Right lobe of liver (tissue), 6 donors: Measurements from ENCODE around the gene JMJD6. TPM values are rescaled to one million over a fixed set of nuclear protein-coding genes. Genes with fewer than 3 reads are reported as not detected.
A peak's percentile ranks its signal among the peaks of the same experiment; 100 is the strongest.
"Not testable (repeated sequence)": the region's sequence is repeated elsewhere in the genome, so short reads cannot be mapped to it uniquely, and the experiment has no call there.

Experiments
- ATAC-seq, 4 donors: fragments of 200-7000 bp; cut with Tn5 transposase; one replicate each; pipeline ENCODE4 v1.9.1; 2020; ENCODE audit warnings: mild to moderate bottlenecking in 4 of 4, moderate library complexity in 4 of 4
- DNase-seq, 3 donors: peaks; one replicate each; pipeline ENCODE4 v3.0.0-alpha.2; 2020
- H3K27ac ChIP-seq, 3 donors: fragments of 200-600 bp; one replicate each; pipeline ENCODE4 v1.8.0; 2022
- H3K27me3 ChIP-seq, 2 donors: fragments of 200-600 bp; one replicate each; pipeline ENCODE4 v1.8.0; 2022
- H3K36me3 ChIP-seq, 4 donors: fragments of 200-600 bp; sonication (generic) in 1 of 4; one replicate each; pipeline versions ENCODE4 v1.5.1 to v1.8.0; 2017 to 2022; ENCODE audit warnings: control low read depth in 1 of 4
- H3K4me1 ChIP-seq, 4 donors: fragments of 200-600 bp; sonication (generic) in 1 of 4; one replicate each; pipeline versions ENCODE4 v1.5.1 to v1.8.0; 2017 to 2022; ENCODE audit warnings: control low read depth in 1 of 4
- H3K4me3 ChIP-seq, 3 donors: fragments of 200-600 bp; one replicate each; pipeline ENCODE4 v1.8.0; 2022
- H3K9me3 ChIP-seq, 4 donors: fragments of 200-600 bp; sonication (generic) in 1 of 4; one replicate each; pipeline versions ENCODE4 v1.5.1 to v1.8.0; 2017 to 2022; ENCODE audit warnings: control low read depth in 1 of 4
- CTCF ChIP-seq, 4 donors: fragments of 200-600 bp in 3 of 4; fragments of 450-650 bp in 1 of 4; IDR thresholded peaks; one replicate each; pipeline versions ENCODE4 v1.5.1 to v1.8.0; 2016 to 2022; ENCODE audit warnings: antibody characterized with exemption in 4 of 4, mild to moderate bottlenecking in 2 of 4
- POLR2A ChIP-seq: fragments of 450-650 bp; IDR thresholded peaks from one replicate; pipeline ENCODE4 v1.6.1; 2017; ENCODE audit warnings: antibody characterized with exemption, mild to moderate bottlenecking
- WGBS: methylation state at CpG from one replicate; pipeline ENCODE4 v1.1.6; 2018; ENCODE audit warnings: low coverage, low lambda C conversion rate; ENCODE audit not compliant: insufficient coverage; ENCODE audit errors: missing lambda C conversion rate; 5-methylcytosine and 5-hydroxymethylcytosine counted together
- intact Hi-C, 2 donors: fragments of 100-400 bp; cut with DNase I; formaldehyde crosslinking; loops; one replicate each; pipeline versions ENCODE4 v1.11.2 to v1.14.1; 2022
- total RNA-seq, 6 experiments: library from RNA; depleted of rRNA in 2 of 6; stranded (reverse); fragments of >200 nt in 2 of 6; fragmentation: NEBNext Ultra II Directional in 3 of 6; extraction: Animal tissue kit (Norgen Biotek cat#: 25700) in 3 of 6; gene quantifications; one replicate each; pipeline versions ENCODE4 v1.1.0 to v1.2.4, GENCODE V29; 2016 to 2023
- donor health status: DM: no; HTN: yes; CAD: no.
- donor health status: DM: no; HTN: no; CAD: no.
- donor health status: DM: no; HTN: no; CAD: no.
- donor health status: DM: no; HTN: yes; CAD: no.
- donor health status: DM: no; HTN: yes; CAD: no.

JMJD6 gene
- total RNA-seq, 6 experiments from 2014 or later, result 10.0 to 15.8 (median 11.1) TPM

DNA sequence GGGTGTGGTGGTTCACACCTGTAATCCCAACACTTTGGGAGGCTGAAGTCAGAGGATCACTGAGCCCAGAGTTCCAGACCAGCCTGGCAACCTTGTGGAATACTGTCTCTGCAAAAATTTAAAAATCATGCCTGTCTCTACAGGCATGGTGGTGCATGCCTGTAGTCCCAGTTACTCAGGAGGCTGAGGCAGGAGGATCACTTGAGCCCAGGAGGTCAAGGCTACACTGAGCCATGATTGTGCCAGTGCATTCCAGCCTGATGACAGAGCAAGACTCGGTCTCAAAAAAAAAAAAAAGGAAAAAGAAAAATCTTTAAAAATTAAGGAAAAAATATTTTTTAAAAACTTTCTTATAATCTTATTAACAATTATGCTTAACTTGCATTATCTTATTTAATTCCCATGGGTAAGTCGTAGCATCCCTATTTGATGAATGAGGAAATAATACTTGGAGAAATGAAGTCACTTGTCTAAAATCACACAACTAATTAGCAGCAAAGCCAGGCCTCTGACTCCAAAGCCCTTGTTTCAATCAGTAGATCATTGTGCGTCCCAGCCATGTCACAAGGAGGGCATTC lies 25.1 kb upstream of the JMJD6 start:
- Histone ChIP-seq H3K27me3 (no peaks in the 10 kb centered on the region), H3K9me3 (no peaks in the 10 kb centered on the region), H3K4me3 (no peak overlapping the region), H3K36me3 (peaks cover 0 to 8% (median 4%) of the 10 kb centered on the region in 4 donors), H3K27ac (no peak overlapping the region), H3K4me1 (no peaks in the 10 kb centered on the region)
- intact Hi-C loops, result no loop called here
- WGBS, result 81% methylated on average over 3 of the region's 3 CpGs
- TF ChIP-seq CTCF (IDR thresholded peaks at IDR 0.05) (no peak), POLR2A (no peak)
- DNase-seq (no peak), ATAC-seq (no peak)

DNA sequence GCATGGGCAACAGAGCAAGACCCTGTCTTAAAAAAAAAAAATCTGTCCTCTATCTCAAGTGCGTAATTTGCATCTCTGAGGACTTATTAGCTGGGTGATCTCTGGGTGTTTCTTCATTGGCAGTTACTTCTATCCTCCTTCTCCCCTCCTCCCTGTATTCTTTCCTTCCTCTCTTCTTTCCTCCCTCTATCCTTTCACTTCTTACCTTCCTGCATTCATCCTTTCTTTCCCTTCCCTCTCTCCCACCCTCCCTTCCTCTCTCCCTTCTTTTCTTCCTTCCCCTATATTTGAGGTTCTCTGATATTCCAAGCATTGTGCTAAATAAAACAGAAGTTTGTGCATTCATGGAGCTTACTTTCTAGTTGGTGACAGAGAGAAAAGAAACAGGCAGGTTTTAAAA lies 22.3 kb upstream of the JMJD6 start:
- intact Hi-C loops, result no loop called here

GRCh38 chr17:76747716-76748363 lies 21.4 kb upstream of the JMJD6 start:
- 75% methylated on average over 9 of the region's 9 CpGs for WGBS
- Histone ChIP-seq H3K27ac (no peak overlapping the region), H3K9me3 (no peaks in the 10 kb centered on the region), H3K4me3 (no peak overlapping the region), H3K27me3 (no peaks in the 10 kb centered on the region), H3K36me3 (peaks cover 0 to 35% (median 4%) of the 10 kb centered on the region in 4 donors), H3K4me1 (no peaks in the 10 kb centered on the region)
- ATAC-seq (peak in 1 of 4 donors; percentile 24), DNase-seq (no peak)
- intact Hi-C loops, result no loop called here
- TF ChIP-seq POLR2A, result no peak
- TF ChIP-seq CTCF (IDR thresholded peaks at IDR 0.05), result no peak

More for the DNA sequence above, 22.3 kb upstream of the JMJD6 start:
- WGBS, result 100% methylated on average over 1 of the region's 1 CpG
- no peaks in the 10 kb centered on the region for H3K4me1 ChIP-seq
- TF ChIP-seq POLR2A (no peak), CTCF (IDR thresholded peaks at IDR 0.05) (no peak)
- H3K27me3 ChIP-seq, result no peaks in the 10 kb centered on the region
- no peak overlapping the region for H3K4me3 ChIP-seq
- no peak overlapping the region for H3K27ac ChIP-seq
- H3K36me3 ChIP-seq, result peaks cover 0 to 28% (median 4%) of the 10 kb centered on the region in 4 donors
- DNase-seq, result no peak
- H3K9me3 ChIP-seq, result no peaks in the 10 kb centered on the region
- no peak for ATAC-seq

- ATAC-seq, H3K27ac ChIP-seq, H3K27me3 ChIP-seq, H3K9me3 ChIP-seq, DNase-seq, H3K4me3 ChIP-seq, intact Hi-C loops, H3K4me1 ChIP-seq: not testable (repeated sequence)
- H3K36me3 ChIP-seq, result peaks cover 0 to 48% (median 4%) of the 10 kb centered on the region in 4 donors
- WGBS, result 94% methylated on average over 6 of the region's 6 CpGs
Observed at GRCh38 chr17:76745785-76746184, 19.4 kb upstream of the JMJD6 start.

DNA sequence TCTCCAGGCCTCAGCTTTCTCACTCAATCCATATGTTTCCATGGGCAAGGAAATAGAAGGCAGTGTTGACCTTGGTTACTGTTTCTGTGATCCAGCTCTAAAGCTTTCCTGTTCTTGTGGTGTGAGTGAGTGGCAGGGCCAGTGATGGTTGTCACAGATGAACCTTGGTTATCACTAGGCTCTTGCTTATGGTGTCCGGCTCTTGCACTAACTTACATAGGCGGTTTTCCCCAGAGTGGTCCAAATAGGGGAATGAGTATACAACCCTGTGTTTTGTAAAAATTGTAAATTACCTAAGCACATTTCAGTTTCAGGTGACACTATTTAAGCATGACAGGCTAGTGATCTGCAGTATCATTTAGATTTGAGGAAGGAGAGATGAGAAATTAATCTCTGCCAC lies 18.3 kb upstream of the JMJD6 start:
- Histone ChIP-seq H3K4me3 (no peak overlapping the region), H3K9me3 (no peaks in the 10 kb centered on the region), H3K27me3 (no peaks in the 10 kb centered on the region), H3K4me1 (no peaks in the 10 kb centered on the region), H3K36me3 (peaks cover 0 to 48% (median 4%) of the 10 kb centered on the region in 4 donors), H3K27ac (no peak overlapping the region)
- 96% methylated on average over 2 of the region's 2 CpGs for WGBS
- DNase-seq, result no peak
- no peak for ATAC-seq
- TF ChIP-seq CTCF (IDR thresholded peaks at IDR 0.05), result no peak
- TF ChIP-seq POLR2A, result no peak
- intact Hi-C loops, result no loop called here
